ENCODE measurements around the gene RIMS4.
"Not testable (repeated sequence)": the region's sequence is repeated elsewhere in the genome, so short reads cannot be mapped to it uniquely, and the experiment has no call there.

Gene RIMS4

GRCh38 chr20:44829688-44830087, 19.3 kb upstream of the RIMS4 start:
- no peak for DNase-seq

DNA sequence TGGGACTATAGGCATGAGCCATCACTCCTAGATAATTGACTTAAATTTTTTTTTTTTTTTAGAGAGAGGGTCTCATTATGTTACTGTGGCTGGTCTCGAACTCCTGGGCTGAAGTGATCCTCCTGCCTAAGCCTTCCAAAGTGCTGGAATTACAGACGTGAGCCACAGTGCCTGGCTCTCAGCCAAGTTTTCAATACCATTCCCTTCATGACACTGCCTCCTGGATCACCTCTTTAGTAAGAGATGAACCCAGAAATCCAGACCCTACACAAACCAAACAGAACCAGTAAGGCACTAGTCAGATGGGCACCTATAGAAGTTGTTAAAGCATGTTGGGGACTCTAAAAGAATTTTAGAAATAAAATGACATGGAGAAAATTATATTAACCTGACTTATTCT, 18.3 kb upstream of the RIMS4 start:
- DNase-seq, result no peak

- no peak for DNase-seq
Measured at GRCh38 chr20:44827401-44827800, 17.1 kb upstream of the RIMS4 start.

DNA sequence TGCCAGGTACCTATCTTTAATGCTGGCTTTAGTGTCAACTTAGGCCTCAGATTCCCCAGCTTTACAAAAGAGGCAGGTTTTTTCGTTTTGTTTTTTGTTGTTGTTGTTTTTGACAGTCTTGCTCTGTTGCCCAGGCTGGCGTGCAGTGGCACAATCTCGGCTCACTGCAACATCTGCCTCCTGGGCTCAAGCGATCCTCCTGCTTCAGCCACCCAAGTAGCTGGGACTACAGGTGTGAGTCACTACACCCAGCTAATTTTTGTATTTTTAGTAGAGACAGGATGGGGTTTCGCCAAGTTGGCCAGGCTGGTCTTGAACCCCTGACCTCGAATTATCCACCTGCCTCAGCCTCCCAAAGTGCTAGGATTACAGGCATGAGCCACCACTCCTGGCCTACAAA, 11.2 kb upstream of the RIMS4 start:
- DNase-seq, result not testable (repeated sequence)

GRCh38 chr20:44819936-44820335, 9.6 kb upstream of the RIMS4 start:
- DNase-seq, result no peak

- no peak for DNase-seq
Measured at GRCh38 chr20:44817143-44817910, 7.0 kb upstream of the RIMS4 start.

DNA sequence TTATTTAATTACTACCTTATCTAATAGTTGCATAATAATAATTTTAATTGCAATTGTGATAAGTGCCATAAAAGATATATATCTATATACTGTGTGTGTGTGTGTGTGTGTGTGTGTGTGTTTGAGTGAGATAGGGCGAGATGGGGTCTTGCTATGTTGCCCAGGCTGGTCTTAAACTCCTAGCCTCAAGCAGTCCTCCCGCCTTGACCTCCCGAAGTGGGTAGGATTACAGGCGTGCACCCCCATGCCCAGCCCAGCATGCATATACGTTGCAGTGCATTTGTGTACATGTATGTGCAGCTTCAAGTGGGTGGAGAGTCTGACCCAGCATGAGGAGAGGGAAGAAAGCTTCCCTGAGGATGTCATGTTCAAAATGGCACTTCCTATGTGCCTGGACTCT, 4.6 kb upstream of the RIMS4 start:
- no peak for DNase-seq

- DNase-seq, result no peak
Measured at GRCh38 chr20:44811150-44811685, 872 bp upstream of the RIMS4 start.

DNA sequence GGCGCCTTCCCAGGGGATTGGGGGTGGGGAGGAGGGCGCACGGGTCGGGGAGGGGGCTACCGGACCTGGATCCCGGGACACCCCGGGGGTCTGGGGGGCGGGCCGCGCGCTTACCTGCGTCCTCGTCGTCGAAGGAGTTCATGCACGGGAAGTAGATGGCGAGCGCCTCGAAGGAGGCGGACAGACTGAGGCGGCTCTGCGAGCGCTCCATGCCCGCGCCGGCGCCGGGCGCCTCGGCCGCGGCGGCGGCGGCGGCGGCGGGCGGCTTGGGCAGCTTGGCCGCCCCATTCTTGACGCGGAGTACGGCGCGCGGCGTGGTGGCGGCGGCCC, 320 bp downstream of the RIMS4 start:
- no peak for DNase-seq

DNA sequence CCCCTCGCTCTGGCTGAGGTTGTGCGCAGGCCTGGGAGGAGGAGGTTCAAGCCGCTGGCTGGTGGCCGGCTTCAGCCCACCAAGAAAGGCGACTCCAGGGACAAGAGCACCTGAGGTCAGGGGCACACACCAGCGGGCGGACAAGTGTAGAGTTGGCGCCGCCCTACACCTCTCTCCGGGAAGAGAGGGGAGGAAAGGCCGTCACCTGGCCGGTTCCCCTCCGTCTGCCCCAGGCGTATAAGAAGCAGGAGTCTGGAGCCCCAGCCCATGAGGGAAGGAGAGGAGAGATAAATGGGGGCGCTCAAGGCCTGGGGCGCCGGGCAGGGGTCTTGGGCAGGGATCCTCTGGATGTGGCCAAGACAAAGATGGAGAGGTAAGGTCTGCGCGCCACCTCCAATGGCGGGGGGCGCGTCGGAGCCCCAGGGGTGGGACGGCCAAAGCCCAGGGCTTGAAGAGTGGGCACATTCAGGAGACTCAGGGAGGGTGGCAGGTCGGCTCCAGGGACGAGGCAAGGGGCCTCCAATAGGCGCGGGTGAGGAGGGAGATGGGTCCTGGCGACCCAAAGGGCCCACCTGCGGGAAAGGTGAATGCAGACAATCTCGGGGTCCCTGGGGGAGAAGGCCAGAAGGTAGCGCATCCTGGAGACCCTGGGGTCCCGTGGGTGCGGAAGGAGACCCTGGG, 826 bp downstream of the RIMS4 start:
- no peak for DNase-seq

GRCh38 chr20:44807684-44808056, 2.7 kb downstream of the RIMS4 start:
- no peak for DNase-seq

- DNase-seq, result no peak
Measured at GRCh38 chr20:44807051-44807683, 3.2 kb downstream of the RIMS4 start.

DNA sequence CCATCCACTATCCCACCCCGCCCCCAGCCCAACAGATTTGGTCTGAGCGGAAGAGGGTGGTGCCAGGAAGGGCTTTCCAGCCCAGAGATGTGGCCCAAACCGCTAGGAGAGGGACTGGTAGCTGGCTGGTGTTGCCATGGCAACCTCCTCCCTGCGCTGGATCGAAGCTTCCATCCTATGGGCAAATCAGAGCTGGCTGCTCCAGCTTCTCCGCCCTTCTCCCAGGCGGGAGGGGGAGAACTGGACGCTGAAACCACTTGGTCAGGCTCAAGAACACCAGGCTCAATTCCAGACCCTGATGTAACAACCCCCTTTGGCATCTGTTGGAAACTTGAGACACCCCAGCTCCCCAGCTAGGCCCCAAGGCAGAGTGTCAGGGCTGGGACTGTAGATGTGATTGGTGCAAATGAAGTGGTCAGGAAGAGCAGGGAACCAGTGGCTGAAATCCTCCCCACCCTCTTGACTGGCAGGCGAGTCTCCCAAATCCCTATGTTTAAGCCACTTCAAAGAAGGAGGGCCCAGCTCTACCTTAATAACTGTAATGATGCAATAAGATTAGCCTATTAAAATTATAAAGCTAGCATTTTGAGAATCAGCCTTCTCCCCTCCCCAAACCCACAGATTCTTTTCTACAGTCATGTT, 4.2 kb downstream of the RIMS4 start:
- DNase-seq, result no peak

DNA sequence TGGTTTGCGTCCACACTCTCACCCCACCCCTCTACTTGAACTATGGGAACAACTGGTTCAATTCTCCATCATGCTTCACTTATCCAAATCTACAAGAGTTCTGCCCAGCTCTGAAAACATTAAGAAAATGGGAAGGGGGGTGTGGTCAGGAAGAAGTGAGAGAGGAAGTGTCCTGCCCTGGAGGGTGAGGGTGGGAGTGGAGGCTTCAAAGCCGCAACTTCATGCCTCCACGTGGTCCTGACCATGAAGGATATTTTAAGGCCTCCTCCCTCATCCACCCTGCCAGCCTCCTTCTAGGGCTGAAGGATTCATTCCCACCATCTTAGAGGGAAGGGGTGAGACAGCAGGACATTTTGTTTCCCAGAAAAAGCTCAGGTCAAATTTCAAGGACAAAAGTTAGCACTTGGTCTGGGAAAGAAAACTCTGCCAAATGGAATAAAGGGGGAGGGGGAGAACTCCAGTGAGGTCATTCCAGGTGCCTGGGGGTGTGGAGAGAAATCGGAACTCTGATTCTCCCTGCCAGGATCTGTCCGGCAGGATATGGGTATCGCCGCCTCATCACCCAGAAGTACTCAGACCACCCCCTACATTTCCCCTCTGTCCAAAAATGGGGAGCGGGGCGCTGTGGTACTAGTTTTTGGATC, 4.9 kb downstream of the RIMS4 start:
- DNase-seq, result no peak

- DNase-seq, result no peak
Measured at GRCh38 chr20:44803383-44803941, 6.9 kb downstream of the RIMS4 start.

DNA sequence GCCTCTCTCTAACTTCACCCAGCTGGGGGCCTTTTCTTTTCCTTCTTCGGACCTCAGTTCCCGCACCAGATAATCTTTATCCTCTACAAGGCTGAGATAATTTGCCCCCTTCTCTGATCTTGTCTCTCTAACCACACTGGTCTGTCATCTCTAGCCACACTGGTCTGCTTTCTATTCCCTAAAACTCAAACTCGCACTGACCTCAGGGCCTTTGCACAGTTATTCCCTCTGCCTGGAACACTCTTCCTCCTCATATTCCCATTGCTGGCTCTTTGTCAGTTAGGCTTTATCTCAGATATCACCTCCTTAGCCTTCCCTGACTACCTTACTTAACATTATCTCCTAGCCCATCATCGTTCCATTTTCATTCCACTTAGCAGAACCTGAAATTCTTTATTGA, 7.6 kb downstream of the RIMS4 start:
- DNase-seq, result no peak

DNA sequence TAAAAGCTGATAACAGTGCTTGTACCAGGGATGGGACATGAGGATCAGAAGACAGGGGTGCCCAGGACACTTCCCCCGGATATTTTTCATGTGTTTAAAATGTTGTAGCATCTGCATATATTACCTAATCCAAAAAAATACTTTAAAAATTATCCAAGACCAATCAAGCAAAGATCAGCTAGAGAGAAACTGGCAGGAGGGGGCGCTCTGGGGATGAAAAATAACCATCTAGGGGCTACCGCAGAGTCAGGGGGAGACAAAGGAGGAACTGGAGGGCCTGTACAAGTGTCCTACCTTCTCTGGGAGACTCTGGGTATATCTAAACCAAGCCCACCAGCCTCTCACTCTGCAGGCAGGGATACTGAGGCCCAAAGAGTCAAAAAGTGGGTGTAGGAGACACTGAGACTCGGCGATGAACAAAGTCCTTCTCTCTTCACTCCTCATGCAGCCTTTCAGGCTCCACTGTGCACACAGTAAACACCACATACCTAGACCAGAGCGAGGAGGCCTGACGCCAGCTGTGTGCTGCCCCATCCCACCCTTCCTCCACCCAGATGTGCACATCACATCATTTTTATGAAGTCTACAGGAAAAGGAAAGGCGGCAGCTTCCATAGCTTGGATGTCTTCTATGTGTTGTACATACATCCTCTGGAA, 9.8 kb downstream of the RIMS4 start:
- DNase-seq, result no peak

DNA sequence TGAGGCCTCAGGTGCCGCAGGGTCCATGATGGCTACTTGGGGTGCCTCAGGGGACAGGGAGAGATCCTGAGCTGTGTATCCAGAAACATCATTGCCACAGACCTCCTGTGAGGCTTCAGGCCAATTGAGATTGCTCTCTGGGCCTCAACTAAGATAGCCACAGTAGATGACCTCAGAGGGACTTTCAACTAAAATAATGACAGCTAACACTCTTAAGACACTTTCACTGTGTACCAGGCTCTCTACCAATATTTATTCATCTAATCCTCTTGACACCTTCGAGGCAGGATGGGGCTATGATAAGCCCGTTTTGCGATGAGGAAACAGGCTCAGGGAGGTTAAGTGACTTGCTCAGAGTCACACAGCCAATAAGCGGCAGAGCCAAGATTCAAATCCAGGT, 10.7 kb downstream of the RIMS4 start:
- no peak for DNase-seq

DNA sequence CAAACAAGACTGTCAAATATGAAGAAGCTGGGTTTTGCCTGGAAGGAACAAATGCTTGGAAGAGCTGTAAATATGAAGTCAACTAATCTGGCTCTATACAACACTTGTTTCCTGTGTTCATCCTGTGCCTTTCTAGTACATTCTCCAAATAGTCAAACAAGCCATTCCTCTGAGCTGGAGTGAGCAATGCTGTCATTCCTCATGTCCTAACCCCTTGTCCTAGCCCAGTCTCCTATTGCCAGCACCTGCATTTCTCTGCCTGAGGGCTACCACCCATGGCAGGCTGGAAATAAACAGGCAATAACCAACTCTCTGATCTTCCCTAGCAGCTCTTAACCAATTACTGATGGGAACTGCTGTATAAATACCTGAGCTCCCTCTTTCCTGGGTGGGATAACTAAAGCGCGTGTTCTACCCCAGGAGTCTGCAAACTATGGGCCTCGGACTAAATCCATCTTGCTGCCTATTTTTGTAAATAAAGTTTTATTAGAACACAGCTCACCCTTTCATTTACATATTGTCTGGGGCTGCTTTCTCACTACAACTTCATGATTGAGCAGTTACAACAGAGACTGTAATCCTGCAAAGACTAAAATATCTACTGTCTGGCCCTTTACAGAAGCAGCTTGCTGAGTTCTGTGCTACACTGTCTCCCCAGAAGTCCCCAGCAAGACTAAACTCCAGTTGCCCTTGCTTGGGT, 13.4 kb downstream of the RIMS4 start:
- DNase-seq, result no peak

DNA sequence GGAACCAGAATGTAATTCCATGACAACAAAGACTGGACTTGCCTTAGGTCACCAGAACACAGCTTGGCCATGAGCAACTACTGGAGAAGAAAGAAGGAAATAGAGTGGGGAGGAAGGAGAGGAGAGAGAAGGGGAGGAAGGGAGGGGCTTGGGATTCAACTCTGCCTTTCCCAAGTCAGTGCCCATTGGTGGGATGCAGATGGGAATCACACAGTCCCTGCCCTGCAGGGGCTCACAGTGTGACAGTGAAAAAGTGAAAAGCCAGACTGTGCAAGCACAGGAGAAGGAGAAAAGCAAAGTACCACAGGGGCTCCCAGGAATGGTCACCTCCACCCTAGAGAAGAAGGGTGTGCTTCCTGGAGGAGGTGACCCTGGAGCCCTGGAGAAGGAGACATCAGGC, 14.0 kb downstream of the RIMS4 start:
- no peak for DNase-seq

GRCh38 chr20:44795836-44796235, 14.5 kb downstream of the RIMS4 start:
- DNase-seq, result no peak

- DNase-seq, result no peak
Measured at GRCh38 chr20:44792796-44793195, 17.6 kb downstream of the RIMS4 start.
